CD4-positive, alpha-beta memory T cell (primary cell): ENCODE data around the gene SHLD2. TPM values are rescaled to one million over a fixed set of nuclear protein-coding genes. Genes with fewer than 3 reads are reported as not detected.
"Not testable (repeated sequence)": the region's sequence is repeated elsewhere in the genome, so short reads cannot be mapped to it uniquely, and the experiment has no call there.

ENCODE experiments used
- CTCF ChIA-PET: fragments of 350-600 bp; sonication (Branson Sonifier 250); formaldehyde crosslinking; loops from one replicate; lab custom pipeline; 2021; ENCODE audit warnings: inconsistent platforms; ENCODE audit not compliant: partially characterized antibody; lab: Charles Lee
- POLR2A ChIA-PET: fragments of 350-600 bp; sonication (Branson Sonifier 250); formaldehyde crosslinking; loops from one replicate; lab custom pipeline; 2021; ENCODE audit not compliant: partially characterized antibody; lab: Charles Lee
- DNase-seq, 5 donors: peaks; one replicate each; pipeline versions ENCODE4 v3.0.0 to v3.0.0-alpha.2; 2020 to 2022; ENCODE audit warnings: mixed read lengths in 1 of 5
- H3K27ac ChIP-seq: one replicate; pipeline ENCODE4 v1.7.0; 2013; ENCODE audit warnings: low read depth, low read length
- H3K27me3 ChIP-seq: 2 replicates; pipeline ENCODE4 v1.7.0; 2013; ENCODE audit warnings: mild to moderate bottlenecking, low read length, moderate library complexity; ENCODE audit not compliant: insufficient read depth
- H3K36me3 ChIP-seq: 2 replicates; pipeline ENCODE4 v1.7.0; 2013; ENCODE audit warnings: mild to moderate bottlenecking, low read length, moderate library complexity; ENCODE audit not compliant: insufficient read depth
- H3K4me1 ChIP-seq: 2 replicates; pipeline ENCODE4 v1.7.0; 2013; ENCODE audit warnings: mild to moderate bottlenecking, low read length, moderate library complexity; ENCODE audit not compliant: insufficient read depth
- H3K4me3 ChIP-seq, 2 donors: one replicate each; pipeline ENCODE4 v1.7.0; 2013; ENCODE audit warnings: low read length in 2 of 2, mild to moderate bottlenecking in 1 of 2
- H3K9me3 ChIP-seq, 2 donors: one replicate each; pipeline ENCODE4 v1.7.0; 2013; ENCODE audit warnings: low read length in 2 of 2, control low read depth in 1 of 2; ENCODE audit not compliant: control insufficient read depth in 1 of 2
- H3K27ac Mint-ChIP-seq, 7 donors: one replicate each; pipeline ENCODE4 v1.8.0; 2020 to 2021; ENCODE audit warnings: mixed read lengths in 7 of 7, mild to moderate bottlenecking in 6 of 7, inconsistent platforms in 3 of 7, moderate library complexity in 3 of 7
- H3K27me3 Mint-ChIP-seq, 2 donors: one replicate each; pipeline ENCODE4 v1.8.0; 2020 to 2021; ENCODE audit warnings: mixed read lengths in 2 of 2
- H3K36me3 Mint-ChIP-seq, 2 donors: one replicate each; pipeline ENCODE4 v1.8.0; 2020 to 2021; ENCODE audit warnings: mixed read lengths in 2 of 2, inconsistent platforms in 1 of 2, mild to moderate bottlenecking in 1 of 2
- H3K4me1 Mint-ChIP-seq, 4 donors: one replicate each; pipeline ENCODE4 v1.8.0; 2020 to 2021; ENCODE audit warnings: mixed read lengths in 4 of 4, mild to moderate bottlenecking in 1 of 4
- H3K4me3 Mint-ChIP-seq, 8 donors: one replicate each; pipeline ENCODE4 v1.8.0; 2020 to 2021; ENCODE audit warnings: mixed read lengths in 8 of 8, mild to moderate bottlenecking in 7 of 8, moderate library complexity in 6 of 8, inconsistent platforms in 3 of 8
- H3K9me3 Mint-ChIP-seq, 8 donors: one replicate each; pipeline ENCODE4 v1.8.0; 2020 to 2021; ENCODE audit warnings: mixed read lengths in 8 of 8, mild to moderate bottlenecking in 5 of 8, inconsistent platforms in 3 of 8, moderate library complexity in 1 of 8
- intact Hi-C: fragments of 100-400 bp; cut with micrococcal nuclease; formaldehyde crosslinking; loops from one replicate; pipeline ENCODE4 v1.15.1; 2023
- polyA plus RNA-seq, 2 donors: library from polyadenylated mRNA; unstranded; fragments of 300-500 nt; fragmentation: Illumina TruSeq; gene quantifications; one replicate each; pipeline ENCODE4 v1.2.3, GENCODE V29; 2021
- total RNA-seq, 2 experiments: library from RNA; stranded (reverse); gene quantifications; one replicate each; pipeline ENCODE4 v1.2.3, GENCODE V29; 2021

The SHLD2 gene
- total and polyA plus RNA-seq, 4 experiments from 2014 or later, result 20.7 to 26.5 (median 24.9) TPM

- H3K27me3 ChIP-seq, H3K36me3 Mint-ChIP-seq, intact Hi-C loops, H3K9me3 ChIP-seq, H3K36me3 ChIP-seq, H3K4me3 ChIP-seq, H3K4me1 Mint-ChIP-seq, H3K4me3 Mint-ChIP-seq, H3K27ac Mint-ChIP-seq, H3K27ac ChIP-seq, H3K9me3 Mint-ChIP-seq, CTCF ChIA-PET, H3K4me1 ChIP-seq, DNase-seq, POLR2A ChIA-PET, H3K27me3 Mint-ChIP-seq: not testable (repeated sequence)
Observed at GRCh38 chr10:87234854-87235253, 139.8 kb downstream of the SHLD2 start.

DNA sequence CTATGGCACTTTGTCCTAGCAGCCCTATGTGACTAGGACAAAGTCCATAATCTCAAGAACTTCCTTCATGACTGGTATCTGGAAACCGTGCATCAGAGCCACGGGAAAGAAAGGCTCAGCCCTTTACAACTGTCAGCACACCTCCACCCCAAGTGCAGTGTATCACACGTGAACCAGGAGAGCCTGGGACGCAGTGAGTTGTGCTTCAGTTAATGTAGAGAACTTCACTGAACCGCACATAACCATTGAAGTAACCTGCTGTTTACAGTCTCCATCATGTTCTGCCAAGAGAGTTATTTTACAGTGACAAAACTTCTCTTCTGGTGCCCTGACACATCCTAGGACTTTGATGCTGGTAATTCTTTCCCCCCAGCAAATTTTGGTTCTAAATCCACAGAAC is 142.2 kb downstream of the SHLD2 start:
- POLR2A ChIA-PET, H3K4me3 ChIP-seq, H3K27ac Mint-ChIP-seq, H3K9me3 Mint-ChIP-seq, H3K27ac ChIP-seq, H3K36me3 ChIP-seq, CTCF ChIA-PET, DNase-seq, H3K4me1 Mint-ChIP-seq, H3K4me3 Mint-ChIP-seq, H3K27me3 ChIP-seq, H3K9me3 ChIP-seq, H3K4me1 ChIP-seq, intact Hi-C loops, H3K36me3 Mint-ChIP-seq, H3K27me3 Mint-ChIP-seq: not testable (repeated sequence)

DNA sequence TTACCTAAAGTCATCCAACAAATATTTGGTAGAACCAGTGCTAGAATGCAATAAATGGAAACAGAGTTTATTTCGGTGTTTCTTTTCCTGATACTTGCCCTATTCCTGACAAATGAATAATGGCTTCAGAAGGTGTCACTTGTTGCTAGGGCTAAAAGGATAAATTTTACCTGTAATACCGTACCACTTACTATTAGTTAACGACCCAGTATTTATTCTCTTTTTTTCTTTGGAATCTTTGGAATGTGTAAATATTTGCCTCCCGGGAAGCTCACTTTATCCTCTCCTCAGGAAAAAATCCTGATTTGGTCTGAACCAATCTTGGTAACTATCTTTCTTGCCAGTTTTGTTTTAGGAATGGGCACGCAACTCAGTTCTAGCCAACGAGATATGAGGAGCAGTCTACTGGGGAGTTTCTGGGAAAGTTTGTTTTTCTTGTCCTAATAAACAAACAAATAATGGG is 144.4 kb downstream of the SHLD2 start:
- POLR2A ChIA-PET, result not testable (repeated sequence)

More for the DNA sequence above, 144.4 kb downstream of the SHLD2 start:
- H3K36me3 Mint-ChIP-seq, H3K27me3 ChIP-seq, H3K4me3 ChIP-seq, H3K36me3 ChIP-seq, H3K27ac ChIP-seq, H3K9me3 Mint-ChIP-seq, H3K4me1 Mint-ChIP-seq, H3K9me3 ChIP-seq, H3K4me3 Mint-ChIP-seq, intact Hi-C loops, H3K27ac Mint-ChIP-seq, H3K4me1 ChIP-seq, DNase-seq, CTCF ChIA-PET, H3K27me3 Mint-ChIP-seq: not testable (repeated sequence)

Other genes starting within 250 kb of the SHLD2 start
- gene MMRN2, start 137.6 kb upstream of the SHLD2 start, total RNA-seq, result under 1 TPM in 1 of 2 experiments, not detected in 1; 0.20 TPM
- gene MMRN2, start 137.6 kb upstream of the SHLD2 start, polyA plus RNA-seq, result under 1 TPM in 1 of 2 donors, not detected in 1; 0.15 TPM
- not detected for gene SNCG, start 136.6 kb upstream of the SHLD2 start, total RNA-seq
- not detected for gene SNCG, start 136.6 kb upstream of the SHLD2 start, polyA plus RNA-seq
- not detected for gene ADIRF, start 126.7 kb upstream of the SHLD2 start, total RNA-seq
- under 1 TPM; 0.34 to 0.87 TPM for gene ADIRF, start 126.7 kb upstream of the SHLD2 start, polyA plus RNA-seq
- gene FAM25A, start 74.9 kb upstream of the SHLD2 start, total RNA-seq, result not detected
- gene FAM25A, start 74.9 kb upstream of the SHLD2 start, polyA plus RNA-seq, result not detected
- 10 to 100 TPM; 75.8 to 83.8 TPM for gene GLUD1, start 363 bp upstream of the SHLD2 start, total RNA-seq
- 100 to 1,000 TPM; 125 to 158 TPM for gene GLUD1, start 363 bp upstream of the SHLD2 start, polyA plus RNA-seq
- 1 to 10 TPM; 1.2 to 1.3 TPM for gene NUTM2A, start 130.2 kb downstream of the SHLD2 start, total RNA-seq
- gene NUTM2A, start 130.2 kb downstream of the SHLD2 start, polyA plus RNA-seq, result not detected